OCI-LY1 (cell line): ENCODE measurements around the gene METTL22.

Experiments used
- CTCF ChIP-seq: fragments of 200-600 bp; sonication (generic), shearing (Covaris generic); IDR thresholded peaks from 2 replicates; pipeline ENCODE4 v1.5.1; 2017; ENCODE audit warnings: mild to moderate bottlenecking, antibody characterized with exemption, low read length, moderate library complexity, mixed read lengths
- EZH2 ChIP-seq: fragments of 200-600 bp; sonication (generic), shearing (Covaris generic); IDR thresholded peaks from 2 replicates; pipeline ENCODE4 v1.8.0; 2017; ENCODE audit warnings: borderline replicate concordance, mixed run types, mild to moderate bottlenecking, antibody characterized with exemption, low read length, moderate library complexity, mixed read lengths

GRCh38 chr16:8649829-8650554 lies 28.5 kb downstream of the METTL22 start:
- TF ChIP-seq CTCF (no peak), EZH2 (no peak)
